PC-3 (cell line): Measurements from ENCODE around the gene ZNF593OS. TPM values are rescaled to one million over a fixed set of nuclear protein-coding genes. Genes with fewer than 3 reads are reported as not detected.

Experiments
- ATAC-seq: fragments of 200-7000 bp; cut with Tn5 transposase; 2 replicates; pipeline ENCODE4 v1.9.1; 2020; ENCODE audit warnings: mild to moderate bottlenecking, moderate library complexity
- BruUV-seq: library from RNA; stranded (reverse); fragments of 400-500 nt; replicated peaks from 2 replicates; lab custom pipeline; 2021; lab: Mats Ljungman, UMichigan
- CTCF ChIA-PET: fragments of 300-600 bp; sonication (Branson Sonifier 250); formaldehyde crosslinking; loops from one replicate; lab custom pipeline; 2022; ENCODE audit warnings: antibody characterized with exemption; lab: Charles Lee
- POLR2A ChIA-PET: fragments of 300-600 bp; sonication (Branson Sonifier 250); formaldehyde crosslinking; loops from one replicate; lab custom pipeline; 2022; ENCODE audit warnings: antibody characterized with exemption; ENCODE audit not compliant: unreplicated experiment; lab: Charles Lee
- DNase-seq: peaks from one replicate; pipeline ENCODE4 v3.0.0-alpha.2; 2015
- H2AFZ ChIP-seq: fragments of 300-600 bp; sonication (generic); 2 replicates; pipeline ENCODE4 v1.6.0; 2016; ENCODE audit warnings: antibody characterized with exemption, low read length
- H3F3A ChIP-seq: fragments of 300-600 bp; sonication (generic); one replicate; pipeline ENCODE4 v1.6.0; 2017; ENCODE audit warnings: antibody characterized with exemption, low read length, control low read depth, mild to moderate bottlenecking; ENCODE audit not compliant: unreplicated experiment
- H3K27ac ChIP-seq: fragments of 300-600 bp; sonication (generic); 2 replicates; pipeline ENCODE4 v1.5.1; 2016; ENCODE audit warnings: mild to moderate bottlenecking, low read length
- H3K27me3 ChIP-seq: fragments of 300-600 bp; sonication (generic); 2 replicates; pipeline ENCODE4 v1.6.1; 2016; ENCODE audit warnings: low read length, mixed read lengths
- H3K36me3 ChIP-seq: fragments of 300-600 bp; sonication (generic); 2 replicates; pipeline ENCODE4 v1.6.1; 2016; ENCODE audit warnings: low read depth, mixed run types, low read length, mixed read lengths
- H3K4me1 ChIP-seq: fragments of 300-600 bp; sonication (generic); 2 replicates; pipeline ENCODE4 v1.5.1; 2016; ENCODE audit warnings: low read length; ENCODE audit not compliant: insufficient read depth
- H3K4me2 ChIP-seq: fragments of 300-600 bp; sonication (generic); 2 replicates; pipeline ENCODE4 v1.6.0; 2016; ENCODE audit warnings: low read length
- H3K4me3 ChIP-seq: fragments of 300-600 bp; sonication (generic); 2 replicates; pipeline ENCODE4 v1.5.1; 2016; ENCODE audit warnings: mild to moderate bottlenecking, low read length, mixed read lengths
- H3K79me2 ChIP-seq: fragments of 300-600 bp; sonication (generic); 2 replicates; pipeline ENCODE4 v1.6.1; 2017; ENCODE audit warnings: low read length, mixed read lengths
- H3K9ac ChIP-seq: fragments of 300-600 bp; sonication (generic); 2 replicates; pipeline ENCODE4 v1.6.0; 2016; ENCODE audit warnings: mild to moderate bottlenecking, low read length
- H3K9me2 ChIP-seq: fragments of 300-600 bp; sonication (generic); replicated peaks from 2 replicates; pipeline ENCODE4 v1.6.1; 2016; ENCODE audit warnings: mixed run types, low read length, mixed read lengths
- H3K9me3 ChIP-seq: fragments of 300-600 bp; sonication (generic); 2 replicates; pipeline ENCODE4 v1.6.1; 2016; ENCODE audit warnings: low read length, mixed read lengths
- H4K20me1 ChIP-seq: fragments of 300-600 bp; sonication (generic); 2 replicates; pipeline ENCODE4 v1.6.1; 2016; ENCODE audit warnings: low read length, mixed read lengths
- CTCF ChIP-seq: fragments of 300-600 bp; sonication (generic); conservative IDR thresholded peaks from 2 replicates; pipeline ENCODE4 v1.5.1; 2017; ENCODE audit warnings: antibody characterized with exemption, low read depth, mild to moderate bottlenecking, low read length
- EZH2 ChIP-seq: fragments of 300-600 bp; sonication (generic); IDR thresholded peaks from one replicate; pipeline ENCODE4 v1.6.1; 2017; ENCODE audit warnings: antibody characterized with exemption, mild to moderate bottlenecking, low read length; ENCODE audit not compliant: unreplicated experiment
- EZH2phosphoT487 ChIP-seq: fragments of 300-600 bp; sonication (generic); IDR thresholded peaks from 2 replicates; pipeline ENCODE4 v1.6.1; 2018; ENCODE audit warnings: mild to moderate bottlenecking, antibody characterized with exemption, low read length, borderline replicate concordance
- intact Hi-C: fragments of 100-400 bp; cut with micrococcal nuclease; formaldehyde crosslinking; loops from 2 replicates; pipeline ENCODE4 v1.9.0; 2023
- total RNA-seq: library from RNA; depleted of rRNA; stranded (reverse); fragments of >200 nt; gene quantifications from 2 replicates; pipeline ENCODE4 v1.2.3, GENCODE V29; 2014

The ZNF593OS gene
- total RNA-seq, 1 experiment from 2014 or later, result not detected

GRCh38 chr1:26188477-26188876, 16.8 kb upstream of the ZNF593OS start:
- Histone ChIP-seq H3K4me2 (no peak overlapping the region), H3K9ac (no peak overlapping the region), H4K20me1 (no peaks in the 10 kb centered on the region), H3F3A (no peaks in the 10 kb centered on the region), H3K27me3 (no peaks in the 10 kb centered on the region), H3K36me3 (peaks cover 7% of the 10 kb centered on the region; the same call in 1 of the 2 replicates), H3K9me2 (no peaks in the 10 kb centered on the region), H2AFZ (no peak overlapping the region), H3K9me3 (no peaks in the 10 kb centered on the region), H3K4me3 (no peak overlapping the region), H3K27ac (no peak overlapping the region), H3K4me1 (no peaks in the 10 kb centered on the region), H3K79me2 (no peaks in the 10 kb centered on the region)
- POLR2A ChIA-PET, result no interaction called here
- CTCF ChIA-PET, result interaction anchor here (0.5 kb wide), 1 partner anchor 191 kb away, joined by 4 read pairs; the partner anchor contains the start of gene PAFAH2
- intact Hi-C loops, result no loop called here
- DNase-seq (no peak), ATAC-seq (no peak)
- no TSS peak for BruUV-seq
- TF ChIP-seq EZH2phosphoT487 (no peak), CTCF (no peak), EZH2 (no peak)

- no peaks in the 10 kb centered on the region for H3K27me3 ChIP-seq
- no TSS peak for BruUV-seq
- H3K27ac ChIP-seq, result no peak overlapping the region
- no peaks in the 10 kb centered on the region for H4K20me1 ChIP-seq
- no peaks in the 10 kb centered on the region for H3F3A ChIP-seq
- no peak overlapping the region for H3K4me3 ChIP-seq
- H3K36me3 ChIP-seq, result peaks cover 7% of the 10 kb centered on the region; the same call in 1 of the 2 replicates
- H3K79me2 ChIP-seq, result no peaks in the 10 kb centered on the region
- CTCF ChIA-PET, result no interaction called here
- TF ChIP-seq EZH2phosphoT487, result no peak
- TF ChIP-seq CTCF, result no peak
- no peak for TF ChIP-seq EZH2
- H3K9me2 ChIP-seq, result no peaks in the 10 kb centered on the region
- intact Hi-C loops, result no loop called here
- POLR2A ChIA-PET, result no interaction called here
- ATAC-seq (no peak), DNase-seq (no peak)
- H3K4me2 ChIP-seq, result no peak overlapping the region
- H3K4me1 ChIP-seq, result no peaks in the 10 kb centered on the region
- H3K9me3 ChIP-seq, result no peaks in the 10 kb centered on the region
- H2AFZ ChIP-seq, result no peak overlapping the region
- H3K9ac ChIP-seq, result no peak overlapping the region
Observed at GRCh38 chr1:26187882-26188281, 16.2 kb upstream of the ZNF593OS start.

GRCh38 chr1:26184883-26185282, 13.3 kb upstream of the ZNF593OS start:
- BruUV-seq, result no TSS peak
- Histone ChIP-seq H2AFZ (no peak overlapping the region), H3K9me3 (no peaks in the 10 kb centered on the region), H3F3A (no peaks in the 10 kb centered on the region), H3K9me2 (no peaks in the 10 kb centered on the region), H3K9ac (no peak overlapping the region), H3K36me3 (peaks cover 7% of the 10 kb centered on the region; the same call in 1 of the 2 replicates), H3K79me2 (no peaks in the 10 kb centered on the region), H3K4me1 (peaks cover 17% of the 10 kb centered on the region), H4K20me1 (no peaks in the 10 kb centered on the region), H3K4me3 (no peak overlapping the region), H3K27ac (no peak overlapping the region), H3K27me3 (no peaks in the 10 kb centered on the region), H3K4me2 (no peak overlapping the region)
- ChIA-PET POLR2A (no interaction called here), CTCF (no interaction called here)
- ATAC-seq (no peak), DNase-seq (no peak)
- intact Hi-C loops, result no loop called here
- no peak for TF ChIP-seq EZH2
- TF ChIP-seq EZH2phosphoT487, result no peak
